HEK293 (cell line): Measurements from ENCODE around the gene SPOCK1.

Experiments
- CTCF ChIP-seq: fragments of 450-650 bp; formaldehyde crosslinking; IDR thresholded peaks from 2 replicates; pipeline ENCODE4 v1.5.1; 2016; ENCODE audit warnings: missing biosample characterization, missing genetic modification characterization
- ELK4 ChIP-seq: IDR thresholded peaks from 2 replicates; pipeline ENCODE4 v1.6.1; 2011; ENCODE audit warnings: mild to moderate bottlenecking, low read depth, low read length, borderline replicate concordance
- RBAK ChIP-seq: fragments of 450-650 bp; formaldehyde crosslinking; IDR thresholded peaks from 2 replicates; pipeline ENCODE4 v1.5.1; 2016; ENCODE audit warnings: missing biosample characterization, missing genetic modification characterization
- REST ChIP-seq: fragments of 450-650 bp; formaldehyde crosslinking; IDR thresholded peaks from 2 replicates; pipeline ENCODE4 v1.5.1; 2016; ENCODE audit warnings: missing biosample characterization, missing genetic modification characterization
- ZNF202 ChIP-seq: fragments of 450-650 bp; formaldehyde crosslinking; IDR thresholded peaks from 2 replicates; pipeline ENCODE4 v1.5.1; 2016; ENCODE audit warnings: missing biosample characterization, missing genetic modification characterization, borderline replicate concordance
- ZNF280C ChIP-seq: fragments of 450-650 bp; formaldehyde crosslinking; IDR thresholded peaks from 2 replicates; pipeline ENCODE4 v1.5.1; 2016; ENCODE audit warnings: missing biosample characterization, missing genetic modification characterization
- ZNF514 ChIP-seq: fragments of 450-650 bp; formaldehyde crosslinking; IDR thresholded peaks from 2 replicates; pipeline ENCODE4 v1.5.1; 2016; ENCODE audit warnings: missing biosample characterization, missing genetic modification characterization

GRCh38 chr5:137190031-137190430 lies 309.1 kb downstream of the SPOCK1 start:
- TF ChIP-seq ZNF202 (tag by site-specific recombination): no peak
- TF ChIP-seq ELK4: no peak
- TF ChIP-seq ZNF514 (tag by site-specific recombination): no peak
- TF ChIP-seq CTCF: no peak
- TF ChIP-seq REST (tag by site-specific recombination): no peak
- TF ChIP-seq ZNF280C (tag by site-specific recombination): no peak
- TF ChIP-seq RBAK (tag by site-specific recombination): no peak
